ENCODE results near the gene HCFC1R1.
A peak's percentile ranks its signal among the peaks of the same experiment; 100 is the strongest.

The HCFC1R1 gene

DNA sequence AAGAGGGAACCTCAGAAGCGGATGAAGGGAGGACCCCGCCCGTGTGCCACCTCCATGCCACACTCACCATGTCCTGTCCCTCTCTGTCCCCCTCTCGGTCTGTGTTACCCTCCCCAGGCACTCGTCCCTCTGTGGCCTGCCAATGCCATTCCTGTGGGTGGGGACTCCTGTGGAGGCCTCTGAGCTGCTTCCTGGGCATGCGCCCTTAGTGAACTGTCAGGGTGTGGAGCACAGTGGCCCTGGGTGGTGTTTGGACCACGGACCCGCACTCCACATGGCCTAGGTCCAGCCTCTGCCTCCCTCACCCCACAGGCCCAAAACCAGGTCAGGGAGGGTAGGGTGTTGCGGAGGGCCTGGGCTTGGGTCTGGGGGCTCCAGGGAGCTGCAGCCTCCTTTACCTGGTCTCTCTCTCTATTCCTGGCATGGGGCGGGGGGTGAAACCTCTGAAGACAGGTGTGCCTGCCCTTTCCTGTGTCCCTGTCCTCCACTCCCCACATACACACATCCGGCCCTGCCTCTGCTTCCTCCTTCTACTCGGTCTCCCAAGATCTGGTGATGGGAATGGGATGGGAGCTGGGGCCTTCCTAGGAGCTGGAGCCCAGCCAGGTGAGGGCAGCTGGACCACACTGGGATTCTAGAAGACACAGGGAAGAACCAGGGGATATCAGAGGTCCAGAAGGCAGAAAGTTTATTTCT lies 32.0 kb downstream of the HCFC1R1 start:
- DNase-seq, result no peak

DNA sequence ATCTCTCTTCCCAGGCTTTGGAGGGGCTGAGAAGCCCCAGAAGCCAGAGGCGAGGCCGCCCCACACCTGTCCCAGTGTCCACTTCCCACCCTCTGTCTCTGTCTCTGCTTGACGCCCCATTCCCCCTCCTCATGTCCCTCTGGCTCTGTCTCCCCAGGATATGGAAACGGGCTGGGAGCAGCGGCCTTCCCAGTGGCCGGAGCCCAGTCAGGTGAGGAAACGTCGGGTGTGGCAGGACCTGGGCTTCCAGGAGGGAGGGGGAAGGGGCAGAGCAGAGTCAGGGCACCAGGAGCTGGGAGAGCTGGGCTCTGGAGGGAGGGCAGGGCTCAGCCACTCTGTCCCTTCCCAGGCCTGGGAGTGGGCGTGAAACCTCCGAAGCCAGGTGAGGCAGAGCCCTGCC lies 32.9 kb downstream of the HCFC1R1 start:
- DNase-seq, result no peak

DNA sequence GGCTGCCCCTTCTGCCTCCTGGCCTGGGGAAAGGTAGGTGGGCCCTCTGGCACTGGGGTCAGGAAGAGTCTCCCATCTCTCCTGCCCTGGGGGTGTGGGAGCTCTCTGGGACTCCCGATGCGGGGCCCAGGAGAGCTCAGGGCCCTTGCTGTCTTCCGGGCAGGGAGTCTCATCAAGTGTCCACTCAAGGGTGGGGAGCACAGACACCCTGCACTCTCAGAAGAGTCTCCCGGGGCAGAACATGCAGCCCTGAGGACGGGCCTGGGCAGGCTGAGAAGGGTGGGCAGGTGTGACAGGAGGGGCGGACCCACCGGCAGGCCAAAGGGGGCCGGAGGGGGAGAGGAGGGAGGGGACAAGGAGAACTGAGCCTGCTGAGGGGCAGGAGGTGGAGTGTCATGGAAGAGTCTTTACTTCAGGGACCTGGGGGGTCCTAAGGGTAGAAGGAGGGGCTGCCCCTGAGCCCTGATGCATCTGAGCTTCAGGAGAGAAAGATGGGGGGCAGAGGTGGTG lies 35.1 kb downstream of the HCFC1R1 start:
- DNase-seq, result no peak

DNA sequence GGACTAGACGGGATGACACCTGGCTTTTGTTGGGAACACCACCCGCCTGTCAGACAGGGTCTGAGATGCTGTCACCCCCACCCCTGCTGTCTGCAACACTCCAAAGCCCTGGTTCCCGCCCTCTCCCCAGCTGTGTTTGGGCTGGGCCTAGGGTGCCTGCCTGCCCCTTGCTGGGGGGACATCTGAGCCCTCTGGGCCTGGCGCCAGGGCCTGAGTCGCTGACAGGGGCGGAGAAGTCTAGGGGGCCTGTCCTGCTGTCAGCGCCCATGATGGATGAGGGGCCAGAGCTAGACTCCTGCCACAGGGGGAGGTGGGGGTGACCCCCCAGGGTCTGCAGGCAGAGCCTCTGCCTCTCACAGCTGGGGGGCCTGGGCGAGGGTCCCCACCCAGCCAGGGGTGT lies 35.9 kb downstream of the HCFC1R1 start:
- no peak for DNase-seq

DNA sequence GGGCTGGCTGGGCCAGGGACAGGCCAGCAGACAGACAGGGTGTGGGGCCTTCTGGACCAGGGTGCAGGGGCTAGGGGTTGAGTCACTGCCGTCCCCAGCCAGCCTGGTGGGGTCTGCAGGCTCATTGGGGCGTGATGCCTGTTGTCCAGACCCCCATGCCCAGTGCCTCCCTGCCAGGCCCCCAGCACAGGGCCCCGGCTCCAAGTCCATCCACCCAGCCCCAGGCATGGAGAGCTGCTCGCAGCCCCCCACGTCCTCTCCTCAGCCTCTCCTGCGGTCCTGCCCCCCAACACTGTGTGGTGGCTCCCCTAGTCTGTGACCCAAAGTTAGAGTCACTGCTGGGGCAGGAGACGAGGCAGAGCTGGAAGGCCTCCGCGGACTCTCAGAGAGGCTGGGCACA lies 36.5 kb downstream of the HCFC1R1 start:
- DNase-seq, result no peak

DNA sequence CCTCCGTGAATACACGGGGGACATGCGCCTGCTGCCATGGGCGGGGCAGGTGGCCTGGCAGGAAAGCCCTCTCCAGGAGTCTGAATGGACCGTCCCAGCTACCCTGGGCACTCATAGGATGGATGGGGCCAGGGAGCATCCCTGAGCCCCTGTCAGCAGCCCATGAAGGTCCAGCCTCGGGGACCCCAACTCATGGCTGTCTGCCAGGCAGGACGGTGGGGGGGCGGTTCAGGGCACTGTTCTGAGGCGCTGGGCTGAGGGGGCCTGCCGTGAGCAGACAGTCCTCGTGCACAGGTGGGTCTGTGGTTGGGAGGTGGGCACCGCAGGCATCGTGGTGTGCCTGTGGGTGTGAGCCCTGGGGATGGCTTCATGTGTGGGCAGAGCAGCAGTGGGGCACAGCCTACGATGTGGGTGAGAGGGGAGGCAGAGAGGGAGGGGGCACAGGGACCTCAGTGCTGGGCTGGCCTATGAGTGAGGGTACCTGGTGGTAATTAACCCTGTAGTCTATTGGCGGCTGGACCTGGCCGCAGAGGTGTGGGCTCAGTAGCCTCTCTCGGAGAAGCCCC lies 37.0 kb downstream of the HCFC1R1 start:
- DNase-seq, result no peak

DNA sequence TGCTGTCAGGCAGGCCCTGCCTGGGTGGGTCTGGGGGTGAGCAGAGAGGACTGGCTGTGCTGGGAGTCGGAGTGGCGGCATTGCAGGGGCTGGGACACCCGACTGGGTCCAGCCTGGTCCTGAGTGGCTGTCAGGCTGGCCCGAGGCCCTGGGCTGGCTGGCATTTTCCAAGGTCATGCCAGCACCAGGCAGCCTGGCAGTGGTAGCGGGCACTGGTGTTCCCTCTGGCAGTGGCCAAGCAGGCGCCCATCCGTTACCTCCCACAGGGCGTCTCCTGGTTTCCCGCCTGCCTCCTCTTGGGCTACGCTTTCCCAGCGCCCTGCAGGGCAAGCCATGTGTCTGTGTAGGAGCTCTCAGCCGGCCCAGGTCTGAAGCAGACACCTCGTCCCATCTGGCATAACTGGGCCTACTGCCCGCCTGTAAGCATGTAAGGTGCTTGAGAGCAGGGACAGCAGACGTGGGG lies 37.8 kb downstream of the HCFC1R1 start:
- DNase-seq, result no peak

DNA sequence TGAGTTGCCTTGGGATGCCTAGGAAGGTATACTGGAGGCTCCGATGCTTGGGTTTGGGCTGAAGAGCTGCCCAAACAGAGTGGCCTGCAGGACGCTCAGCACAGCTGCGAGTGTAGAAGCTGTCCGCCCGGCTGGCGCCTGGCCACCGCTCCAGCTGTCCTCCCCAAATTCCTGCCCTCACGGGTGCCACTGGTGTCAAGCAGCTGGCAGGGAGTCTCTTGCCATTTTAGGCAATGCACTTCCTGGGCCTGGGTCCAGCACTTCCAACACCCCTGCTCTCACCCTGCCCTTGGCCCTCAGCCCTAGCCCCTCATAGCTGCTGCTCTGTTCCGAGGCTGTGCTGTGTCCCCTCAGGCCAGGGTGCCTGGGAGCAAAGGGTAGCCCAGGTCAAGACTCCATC lies 38.3 kb downstream of the HCFC1R1 start:
- no peak for DNase-seq

DNA sequence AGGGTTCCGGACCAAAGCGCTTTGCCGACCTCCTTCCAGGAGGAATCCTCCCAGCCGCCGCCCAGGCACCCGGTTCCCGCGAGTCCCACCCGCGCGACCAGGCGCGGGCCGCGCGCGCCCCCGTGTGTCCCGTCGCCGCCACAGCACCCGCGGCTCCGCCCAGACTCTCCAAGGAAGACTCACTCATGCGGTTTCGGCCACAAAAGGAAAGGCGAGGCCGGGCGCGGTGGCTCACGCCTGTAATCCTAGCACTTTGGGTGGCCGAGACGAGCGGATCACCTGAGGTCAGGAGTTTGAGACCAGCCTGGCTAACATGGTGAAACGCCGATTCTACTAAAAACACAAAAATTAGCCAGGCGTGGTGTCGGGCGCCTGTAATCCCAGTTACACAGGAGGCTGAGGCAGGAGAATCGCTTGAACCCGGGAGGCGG lies 40.0 kb downstream of the HCFC1R1 start:
- DNase-seq, result peak; percentile 87

DNA sequence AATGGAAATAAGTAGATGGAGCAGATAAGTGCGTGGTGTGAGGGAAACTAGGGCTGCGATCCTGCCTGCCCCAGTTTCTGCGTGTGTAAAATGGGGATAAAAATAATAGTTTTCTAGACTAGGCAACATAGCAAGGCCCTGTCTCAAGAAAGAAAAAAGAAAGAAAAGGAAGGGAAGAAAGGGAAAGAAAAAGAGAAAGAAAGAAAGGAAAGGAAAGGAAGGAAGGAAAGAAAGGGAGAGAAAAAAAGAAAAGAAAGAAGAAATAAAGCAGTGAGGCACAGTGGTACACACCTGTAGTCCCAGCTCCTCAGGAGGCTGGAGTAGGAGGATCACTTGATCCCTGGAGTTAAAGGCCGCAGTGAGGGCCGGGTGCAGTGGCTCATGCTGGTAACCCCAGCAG lies 41.3 kb downstream of the HCFC1R1 start:
- DNase-seq, result no peak

DNA sequence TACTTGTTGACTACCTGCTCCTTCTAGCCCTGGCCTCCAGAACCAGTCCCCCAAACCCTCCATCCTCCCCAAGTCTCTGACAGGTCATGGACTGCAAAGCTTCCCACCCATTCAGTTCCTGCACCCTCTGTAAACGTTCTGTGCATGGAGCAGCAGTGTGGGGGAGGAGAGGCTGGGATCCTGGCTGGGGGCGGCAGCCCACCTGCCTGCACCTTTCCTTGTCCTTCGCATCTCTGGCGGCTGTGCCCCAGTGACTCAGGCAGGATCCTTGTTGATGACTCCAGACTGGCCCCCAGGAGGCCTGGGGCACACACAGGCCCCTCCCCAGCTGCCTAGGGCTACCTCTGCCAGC lies 41.9 kb downstream of the HCFC1R1 start:
- no peak for DNase-seq

DNA sequence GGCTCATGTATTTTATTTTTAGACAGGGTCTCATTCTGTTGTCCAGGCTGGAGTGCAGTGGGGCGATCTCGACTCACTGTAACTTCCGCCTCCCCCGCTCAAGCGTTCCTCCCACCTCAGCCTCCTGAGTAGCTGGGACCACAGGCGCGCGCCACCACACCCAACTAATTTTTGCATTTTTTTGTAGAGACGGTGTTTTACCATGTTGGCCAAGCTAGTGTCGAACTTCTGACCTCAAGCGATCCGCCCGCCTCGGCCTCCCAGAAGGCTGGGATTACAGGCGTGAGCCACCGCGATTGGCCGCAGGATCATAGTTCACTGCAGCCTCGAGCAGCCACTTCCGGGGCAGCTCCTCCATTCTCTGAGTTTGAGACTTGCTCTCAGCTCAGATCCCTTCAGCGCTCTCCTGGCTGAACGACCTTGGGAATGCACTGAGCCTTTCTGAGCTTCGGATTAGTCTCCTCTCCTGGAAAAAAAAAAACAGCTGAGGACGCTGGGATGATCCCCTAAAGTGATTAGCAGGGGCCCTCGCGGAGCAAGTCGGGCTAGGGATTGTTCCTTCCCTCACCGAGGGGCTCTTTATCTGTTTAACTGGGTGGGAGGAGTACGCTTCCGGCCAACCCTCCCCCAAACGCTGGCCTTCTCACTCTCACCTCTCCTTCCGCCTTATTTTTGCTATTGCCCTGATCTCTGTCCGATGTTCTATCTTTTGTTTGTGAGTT lies 42.4 kb downstream of the HCFC1R1 start:
- no peak for DNase-seq

DNA sequence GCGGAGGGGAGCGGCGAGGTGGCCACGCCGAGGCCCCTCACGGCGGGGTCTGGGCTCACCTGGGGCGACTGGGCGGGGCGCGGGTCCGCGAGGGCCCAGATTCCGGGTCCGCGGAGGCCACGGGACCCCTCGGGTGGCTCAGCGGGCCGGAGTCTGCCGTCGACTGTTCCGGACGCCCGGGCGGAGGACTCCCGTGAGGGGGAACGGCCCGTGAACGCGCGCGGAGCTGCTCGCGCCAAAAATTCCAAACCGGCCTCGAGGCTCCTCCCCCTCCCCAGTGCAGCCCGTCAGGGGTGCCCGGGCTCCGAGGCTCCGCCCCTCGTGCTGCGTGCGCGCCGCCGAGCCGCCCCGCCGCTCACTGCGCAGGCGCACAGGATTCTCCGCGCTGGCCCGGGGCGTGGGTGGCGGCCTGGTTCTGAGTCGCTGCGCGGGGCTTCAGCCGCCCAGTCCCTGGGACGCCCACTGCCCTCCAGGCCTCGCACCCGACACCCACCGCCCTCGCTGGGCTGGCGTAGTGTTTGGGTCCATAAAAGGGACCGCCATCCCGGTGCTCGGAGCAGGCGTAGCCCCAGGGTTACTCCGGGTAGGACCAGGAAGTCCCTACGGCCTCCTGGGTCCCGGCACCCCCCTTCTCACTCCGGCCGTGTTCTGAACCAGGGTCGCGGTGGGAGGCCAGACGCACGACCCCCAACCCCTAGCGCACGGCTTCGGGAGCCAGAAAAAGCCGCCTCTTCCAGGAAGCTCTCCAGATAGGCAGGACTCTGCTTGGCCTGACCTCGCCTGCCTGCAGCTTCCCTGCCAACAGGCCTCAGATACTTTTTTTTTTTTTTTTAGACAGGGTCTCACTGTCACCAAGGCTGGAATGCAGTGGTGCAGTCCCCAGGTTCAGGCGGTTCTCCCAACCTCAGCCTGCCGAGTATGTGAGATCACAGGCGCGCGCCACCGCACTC lies 43.2 kb downstream of the HCFC1R1 start, which contains the start of gene PKMYT1:
Gene PKMYT1 (minus strand): TSS at position 220 of the 950 bp plus-strand sequence. CDS start 789 bp downstream, outside the sequence.
- DNase-seq, result peak; percentile 97

DNA sequence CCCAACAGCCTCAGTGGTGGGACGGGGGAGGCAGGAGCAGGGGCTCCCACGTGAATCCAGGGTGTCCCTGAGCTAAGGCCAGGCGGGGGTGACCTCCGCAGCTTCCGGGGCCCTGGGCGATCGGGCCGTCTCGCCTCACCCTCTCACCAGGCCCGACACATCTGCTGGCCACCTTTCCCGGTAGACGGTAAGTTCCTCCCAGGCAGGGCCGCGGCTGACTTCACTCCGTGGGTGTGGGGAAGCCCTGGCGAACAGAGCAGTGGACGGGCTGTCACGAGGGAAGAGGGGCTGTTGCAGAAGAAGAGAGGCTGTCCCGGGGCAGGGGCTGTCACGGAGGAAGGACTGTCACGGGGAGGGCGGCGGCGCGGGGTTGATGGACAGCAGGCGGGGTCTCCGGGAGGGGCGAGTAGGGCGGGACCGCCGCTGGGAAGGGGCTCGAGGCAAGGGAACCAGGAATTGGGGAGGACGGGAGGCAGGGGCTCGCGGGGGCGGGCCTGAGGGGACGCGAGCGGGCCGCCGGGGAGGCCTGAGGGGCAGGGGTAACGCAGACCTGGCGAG lies 44.0 kb downstream of the HCFC1R1 start:
- DNase-seq, result peak; percentile 41

DNA sequence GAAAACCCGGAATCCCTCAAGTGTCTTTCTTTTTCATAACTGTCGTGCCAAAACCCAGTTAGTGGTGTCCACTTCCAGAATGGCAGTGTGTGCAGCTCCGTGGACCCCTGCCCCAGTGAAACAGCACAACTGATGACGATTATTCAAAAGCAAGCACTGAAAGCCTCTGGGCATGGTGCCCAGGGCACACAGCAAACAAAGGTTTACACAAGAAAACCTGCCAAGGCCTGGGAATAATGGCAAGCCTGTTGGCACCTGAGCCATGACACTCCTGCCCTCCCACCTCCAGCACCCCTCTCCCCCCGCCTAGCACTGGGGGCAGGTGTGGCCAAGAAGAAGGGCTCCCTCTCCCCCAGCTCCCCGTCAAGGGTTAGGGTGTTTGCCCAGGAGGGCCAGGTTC lies 46.3 kb downstream of the HCFC1R1 start:
- no peak for DNase-seq

DNA sequence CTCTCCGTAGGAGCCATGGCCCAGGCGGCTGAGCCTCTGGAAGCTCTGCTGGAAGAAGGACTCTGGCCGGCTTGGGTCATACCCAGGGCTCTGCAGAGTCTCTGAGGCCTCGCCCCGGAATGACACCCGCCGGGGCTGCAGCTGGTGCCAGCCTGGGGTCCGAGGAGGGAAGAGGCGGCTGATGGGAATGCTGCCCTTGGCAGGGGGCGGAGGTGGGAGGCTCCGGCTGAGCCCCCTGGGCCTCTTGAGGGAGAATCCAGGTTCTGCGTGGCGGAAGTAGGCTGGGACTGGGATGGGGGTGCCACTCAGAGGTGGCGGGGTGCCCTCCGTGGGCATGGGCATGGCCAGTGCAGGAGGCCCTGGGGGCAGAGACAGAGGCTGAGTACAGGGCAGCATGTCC lies 47.1 kb downstream of the HCFC1R1 start:
- DNase-seq, result no peak

DNA sequence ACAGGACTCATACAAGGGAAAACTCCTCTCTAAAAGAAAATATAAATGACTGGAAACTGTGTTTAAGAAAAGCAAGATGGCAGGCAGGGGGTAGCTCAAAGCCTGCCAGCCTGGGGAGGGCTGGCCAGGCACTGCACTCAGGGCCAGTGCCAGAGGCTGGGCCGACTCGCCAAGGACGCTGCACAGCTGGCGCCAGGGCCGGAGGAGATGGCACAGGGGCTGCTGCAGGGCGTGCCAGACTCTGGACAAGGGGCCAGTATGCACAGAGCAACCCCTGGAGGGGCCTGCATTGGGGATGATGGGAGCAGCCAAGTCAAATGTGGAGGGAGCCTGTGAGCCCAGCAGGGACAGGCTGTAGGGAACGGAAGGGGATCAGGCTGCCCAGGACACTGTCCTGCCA lies 47.5 kb downstream of the HCFC1R1 start:
- DNase-seq, result no peak

DNA sequence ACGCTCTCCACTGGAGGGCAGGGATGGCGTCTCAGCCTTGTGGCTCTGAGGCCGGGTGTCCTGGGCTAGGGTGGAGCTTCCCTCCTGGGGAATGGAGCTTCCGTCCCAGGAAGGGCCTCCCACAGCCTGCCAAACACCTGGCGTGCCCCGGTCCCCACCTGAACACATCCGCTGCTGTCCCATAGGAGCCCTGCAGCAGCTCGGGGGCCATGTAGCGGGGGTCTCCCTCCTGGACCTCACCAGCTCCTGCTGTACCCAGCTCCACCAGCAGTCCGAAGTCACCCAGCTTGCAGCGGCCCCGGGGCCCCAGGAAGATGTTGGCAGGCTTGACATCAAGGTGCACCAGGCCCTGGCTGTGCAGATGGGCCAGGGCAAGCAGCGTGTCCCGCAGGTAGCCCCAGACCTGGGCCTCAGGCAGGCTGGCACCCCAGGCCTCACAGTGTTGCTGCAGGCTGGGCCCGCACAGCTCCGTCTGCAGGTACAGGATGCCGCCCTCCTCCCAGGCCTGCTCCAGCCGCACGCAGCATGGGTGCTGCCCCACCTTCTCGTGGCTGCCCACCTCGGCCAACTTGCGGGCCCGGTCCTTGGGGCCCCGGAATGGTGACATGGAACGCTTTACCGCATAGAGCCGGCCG lies 48.5 kb downstream of the HCFC1R1 start:
- no peak for DNase-seq

DNA sequence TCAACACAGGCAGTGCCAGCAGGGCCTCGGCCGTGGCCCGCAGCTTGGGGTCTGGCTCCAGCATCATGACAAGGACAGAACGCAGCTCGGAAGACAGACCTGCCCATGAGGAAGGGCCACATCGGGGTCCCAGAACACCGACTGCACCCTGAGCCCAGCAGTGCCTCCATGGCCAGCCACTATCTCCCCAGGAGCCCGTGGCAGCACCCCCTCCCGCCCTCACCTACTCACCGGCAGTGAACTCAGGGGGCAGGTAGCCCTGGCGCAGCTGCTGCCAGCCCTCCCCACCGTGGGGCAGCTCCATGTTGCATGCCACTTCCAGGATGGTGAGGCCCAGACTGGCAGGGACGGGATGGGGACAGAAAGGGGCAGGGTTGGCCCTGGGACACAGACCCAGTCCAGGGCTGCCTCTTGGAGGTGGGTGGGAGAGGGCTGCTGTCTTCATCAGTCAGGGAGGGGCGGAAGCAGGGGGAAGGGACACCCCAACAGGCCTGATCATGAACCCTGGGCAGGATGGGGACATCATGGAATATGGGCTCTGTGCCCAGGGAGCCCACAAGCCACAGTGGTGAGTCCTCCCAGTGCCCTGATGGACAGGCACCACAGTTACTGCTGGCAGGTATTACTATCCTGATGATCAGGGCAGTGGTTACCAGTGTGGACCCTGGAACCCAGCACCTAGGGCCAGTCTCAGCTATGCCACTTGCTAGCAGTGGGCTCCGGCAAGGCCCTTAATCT lies 49.3 kb downstream of the HCFC1R1 start:
- no peak for DNase-seq

DNA sequence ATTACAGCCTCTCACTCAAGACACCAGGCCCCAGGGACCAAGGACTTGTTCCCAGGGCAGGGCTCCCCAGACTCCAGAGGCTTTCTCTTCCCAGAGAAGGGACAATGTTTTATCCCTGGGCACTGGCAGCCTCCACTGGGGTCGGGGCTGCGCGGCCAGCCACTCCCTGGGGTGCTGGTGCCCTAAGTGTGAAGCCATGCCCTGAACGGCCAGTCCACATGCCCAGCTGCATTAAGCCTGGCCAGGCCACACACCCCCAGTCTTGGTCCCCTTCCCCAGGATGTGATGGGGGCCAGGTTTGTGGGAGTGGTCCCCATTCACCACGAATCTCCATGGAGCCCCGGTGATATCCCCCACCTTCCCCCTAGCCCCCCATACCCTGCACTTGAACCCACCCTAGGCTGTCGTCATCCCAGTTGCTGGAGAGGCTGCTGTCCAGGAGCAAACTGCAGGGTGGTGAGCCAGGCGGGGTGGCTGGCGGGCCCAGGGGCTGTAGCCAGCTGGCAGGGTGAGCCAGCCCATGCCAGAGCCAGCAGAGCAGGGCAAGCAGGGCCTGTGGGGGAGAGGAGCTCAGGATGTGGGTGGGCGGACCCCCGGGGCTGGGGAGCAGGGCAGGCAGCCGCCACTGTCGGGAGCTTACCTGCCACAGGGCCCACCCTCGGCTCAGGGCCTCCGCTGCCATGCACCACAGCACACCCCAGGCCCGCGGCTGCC lies 50.0 kb downstream of the HCFC1R1 start:
- DNase-seq, result no peak

DNA sequence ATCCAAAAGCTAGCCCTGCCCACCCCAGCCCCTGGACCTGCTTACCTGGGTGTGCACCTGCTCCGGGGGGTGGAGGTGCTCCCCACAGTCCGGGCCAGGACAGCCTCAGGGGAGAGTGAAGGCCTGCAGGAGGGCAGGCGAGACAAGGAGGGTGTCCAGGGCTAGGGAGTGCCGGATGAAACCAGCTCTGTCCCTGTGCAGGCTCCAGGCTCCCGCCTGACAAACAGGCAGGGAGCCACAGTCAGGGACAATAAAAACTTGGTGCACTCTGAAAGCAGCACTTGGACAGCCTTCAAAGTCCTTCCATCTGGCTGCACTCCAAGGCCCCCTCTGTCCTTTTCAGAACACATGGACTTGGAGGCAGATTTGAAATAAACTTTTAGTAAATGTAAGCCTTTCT lies 50.6 kb downstream of the HCFC1R1 start:
- no peak for DNase-seq

Data from suppressor macrophage treated with lipopolysaccharide for 4 hours (primary cell).